Measurements from ENCODE around the gene CXCL11.
"Not testable (repeated sequence)": the region's sequence is repeated elsewhere in the genome, so short reads cannot be mapped to it uniquely, and the experiment has no call there.

- not testable (repeated sequence) for TF ChIP-seq POLR2AphosphoS5 (IDR thresholded peaks at IDR 0.05); CTCF (IDR thresholded peaks at IDR 0.05); POLR2A (IDR thresholded peaks at IDR 0.05; ENCODE audit: low read depth); EP300 (IDR thresholded peaks at IDR 0.05)
Observed at GRCh38 chr4:76050560-76051050, 14.7 kb upstream of the CXCL11 start.
